HG02763 (cell line): ENCODE data around the gene PLXNA3.

ENCODE experiments used
- ATAC-seq: cut with Tn5 transposase; IDR thresholded peaks from one replicate; pipeline ENCODE4 v1.9.1; 2021; ENCODE audit warnings: mild to moderate bottlenecking, moderate library complexity; ENCODE audit not compliant: unreplicated experiment

Gene PLXNA3

GRCh38 chrX:154525606-154526490 lies 67.8 kb downstream of the PLXNA3 start:
- no peak for ATAC-seq

GRCh38 chrX:154526901-154527675 lies 69.0 kb downstream of the PLXNA3 start:
- no peak for ATAC-seq
